Measurements from ENCODE around the gene TMEM8B.

GRCh38 chr9:35792024-35792813, 36.8 kb upstream of the TMEM8B start:
- no peak for TF ChIP-seq EP300 (IDR thresholded peaks at IDR 0.05)
- no peak for TF ChIP-seq CTCF (IDR thresholded peaks at IDR 0.05)
- no peak for TF ChIP-seq POLR2A (IDR thresholded peaks at IDR 0.05)
- TF ChIP-seq POLR2AphosphoS5 (IDR thresholded peaks at IDR 0.05), result no peak

All from sigmoid colon (tissue), 4 donors.